Dermis blood vessel endothelial cell (primary cell): Measurements from ENCODE around the gene SLC30A5. TPM values are rescaled to one million over a fixed set of nuclear protein-coding genes. Genes with fewer than 3 reads are reported as not detected.

ENCODE experiments used
- DNase-seq: peaks from one replicate; pipeline ENCODE4 v3.0.0; 2010
- total RNA-seq: library from RNA; depleted of rRNA; stranded (reverse); fragments of >200 nt; gene quantifications from 2 replicates; pipeline ENCODE4 v1.2.3, GENCODE V29; 2014

The SLC30A5 gene
- total RNA-seq, 1 donor from 2014 or later, result 49.9 TPM

GRCh38 chr5:69167929-69168328 is 74.1 kb downstream of the SLC30A5 start:
- DNase-seq, result no peak

GRCh38 chr5:69170495-69170894 is 76.7 kb downstream of the SLC30A5 start:
- DNase-seq, result no peak

- DNase-seq, result no peak
These were observed 77.2 kb downstream of the SLC30A5 start for GRCh38 chr5:69170969-69171368.

Other genes with a start within 250 kb of the SLC30A5 start
- 63.8 and 223 TPM in 2 replicates for gene CCNB1, start 73.1 kb downstream of the SLC30A5 start, total RNA-seq
- 3.1 and 10.7 TPM in 2 replicates for gene CENPH, start 95.6 kb downstream of the SLC30A5 start, total RNA-seq
- gene CDK7, start 140.9 kb downstream of the SLC30A5 start, total RNA-seq, result 35.9 and 62.5 TPM in 2 replicates
- 5.6 and 8.7 TPM in 2 replicates for gene CCDC125, start 238.8 kb downstream of the SLC30A5 start, total RNA-seq